ENCODE results near the gene PRICKLE1. TPM values are rescaled to one million over a fixed set of nuclear protein-coding genes. Genes with fewer than 3 reads are reported as not detected.

Gene PRICKLE1
- total and polyA plus RNA-seq, 10 of the 15 experiments (the other 5 are each of a cell fraction or from before 2014, with no cell fraction given) = 0.47 to 2.8 (median 0.86) TPM

DNA sequence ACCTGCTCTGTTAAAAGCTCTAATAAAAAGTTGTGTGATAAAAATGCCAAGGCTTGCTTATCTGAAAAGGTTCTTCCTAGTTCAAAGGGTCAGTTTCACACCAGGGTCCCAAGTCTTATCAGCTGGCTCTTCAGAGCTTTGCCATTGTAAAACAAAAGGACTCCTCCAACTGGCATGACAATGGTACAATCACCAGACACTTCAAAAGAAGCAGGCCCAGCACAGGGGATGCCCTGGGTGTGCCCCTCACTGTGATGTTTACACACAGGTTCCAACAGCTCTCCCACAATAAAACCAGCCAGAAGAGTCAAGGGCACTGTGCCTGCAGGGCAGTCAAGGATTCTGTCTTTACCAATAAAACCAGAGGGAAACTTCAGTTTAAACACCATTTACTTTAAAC, 78.7 kb downstream of the PRICKLE1 start:
- ChIA-PET SMC1A (ENCODE audit: uncharacterized antibody, unreplicated experiment) (no interaction called here), POLR2A (no interaction called here), RAD21 (ENCODE audit: unreplicated experiment) (no interaction called here), CTCF (interaction anchor here (0.6 to 1.7 kb wide), 2 partner anchors 10 to 28 kb away, joined by 3 to 4 read pairs; no protein-coding TSS in a partner anchor)
- H3K9me3 ChIP-seq (replicated peaks; ENCODE audit: control insufficient read depth, insufficient read depth, low read length) = no peaks in the 10 kb centered on the region
- no peak overlapping the region for H3K4me2 ChIP-seq (ENCODE audit: control insufficient read depth, insufficient read depth)
- no peak overlapping the region for H3K27ac ChIP-seq (ENCODE audit: control insufficient read depth, insufficient read depth)
- no peak overlapping the region for H2AFZ ChIP-seq (ENCODE audit: control insufficient read depth, low read depth, low read length)
- no peak for TF ChIP-seq SIX5 (IDR thresholded peaks at IDR 0.05; ENCODE audit: low read depth, low read length, severe bottlenecking)
- TF ChIP-seq, protein P1, sequence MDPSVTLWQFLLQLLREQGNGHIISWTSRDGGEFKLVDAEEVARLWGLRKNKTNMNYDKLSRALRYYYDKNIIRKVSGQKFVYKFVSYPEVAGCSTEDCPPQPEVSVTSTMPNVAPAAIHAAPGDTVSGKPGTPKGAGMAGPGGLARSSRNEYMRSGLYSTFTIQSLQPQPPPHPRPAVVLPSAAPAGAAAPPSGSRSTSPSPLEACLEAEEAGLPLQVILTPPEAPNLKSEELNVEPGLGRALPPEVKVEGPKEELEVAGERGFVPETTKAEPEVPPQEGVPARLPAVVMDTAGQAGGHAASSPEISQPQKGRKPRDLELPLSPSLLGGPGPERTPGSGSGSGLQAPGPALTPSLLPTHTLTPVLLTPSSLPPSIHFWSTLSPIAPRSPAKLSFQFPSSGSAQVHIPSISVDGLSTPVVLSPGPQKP (IDR thresholded peaks at IDR 0.05; ENCODE audit: low read depth, low read length) = no peak
- TF ChIP-seq NFYA (IDR thresholded peaks at IDR 0.05; ENCODE audit: borderline replicate concordance, low read depth, low read length) = no peak
- TF ChIP-seq TARDBP (IDR thresholded peaks at IDR 0.05; ENCODE audit: borderline replicate concordance) = no peak
- TF ChIP-seq, protein P2, sequence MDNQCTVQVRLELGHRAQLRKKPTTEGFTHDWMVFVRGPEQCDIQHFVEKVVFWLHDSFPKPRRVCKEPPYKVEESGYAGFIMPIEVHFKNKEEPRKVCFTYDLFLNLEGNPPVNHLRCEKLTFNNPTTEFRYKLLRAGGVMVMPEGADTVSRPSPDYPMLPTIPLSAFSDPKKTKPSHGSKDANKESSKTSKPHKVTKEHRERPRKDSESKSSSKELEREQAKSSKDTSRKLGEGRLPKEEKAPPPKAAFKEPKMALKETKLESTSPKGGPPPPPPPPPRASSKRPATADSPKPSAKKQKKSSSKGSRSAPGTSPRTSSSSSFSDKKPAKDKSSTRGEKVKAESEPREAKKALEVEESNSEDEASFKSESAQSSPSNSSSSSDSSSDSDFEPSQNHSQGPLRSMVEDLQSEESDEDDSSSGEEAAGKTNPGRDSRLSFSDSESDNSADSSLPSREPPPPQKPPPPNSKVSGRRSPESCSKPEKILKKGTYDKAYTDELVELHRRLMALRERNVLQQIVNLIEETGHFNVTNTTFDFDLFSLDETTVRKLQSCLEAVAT (IDR thresholded peaks at IDR 0.05) = no peak
- TF ChIP-seq SMAD1 (IDR thresholded peaks at IDR 0.05; ENCODE audit: low read depth, partially characterized antibody) = no peak
- no peak for TF ChIP-seq PAX8 (IDR thresholded peaks at IDR 0.05)
- no peak for TF ChIP-seq STAT1 (conservative IDR thresholded peaks at IDR 0.05)
- TF ChIP-seq HDAC2 (IDR thresholded peaks at IDR 0.05) = no peak
- DNase-seq (ENCODE audit: low read depth, low spot score) (no peak), FAIRE-seq (no peak), ATAC-seq (no peak)
- H3K36me3 ChIP-seq (ENCODE audit: control insufficient read depth in 2 of 2, insufficient read depth in 2 of 2, low read length in 1 of 2) = no peaks in the 10 kb centered on the region
- no peaks in the 10 kb centered on the region for H3K79me2 ChIP-seq (ENCODE audit: control insufficient read depth, insufficient read depth, low read length)
- in situ Hi-C loops (cut with MboI) (no loop called here), intact Hi-C loops (cut with micrococcal nuclease; ENCODE audit: unreplicated experiment) (no loop called here)
- H4K20me1 ChIP-seq (ENCODE audit: control insufficient read depth, insufficient read depth) = no peaks in the 10 kb centered on the region
- H3K4me1 ChIP-seq (ENCODE audit: control insufficient read depth, insufficient read depth, low read length) = no peaks in the 10 kb centered on the region
- no peak overlapping the region for H3K4me3 ChIP-seq
- no TSS peak for BruUV-seq (replicated peaks)
- no peak overlapping the region for H3K9ac ChIP-seq (ENCODE audit: control insufficient read depth, insufficient read depth, low read length)
- no peaks in the 10 kb centered on the region for H3K27me3 ChIP-seq (replicated peaks in 1 of 2; ENCODE audit: control insufficient read depth in 2 of 2, insufficient read depth in 2 of 2, low read length in 1 of 2)

Data from GM12878 (cell line).